Stimulated activated CD4-positive, alpha-beta T cell treated with anti-CD3 and anti-CD28 coated beads, Interleukin-15, amount 100 ng/mL, for 24 hours (primary cell): ENCODE measurements around the gene NCBP1.

ENCODE experiments used
- DNase-seq: peaks from one replicate; pipeline ENCODE4 v3.0.0-alpha.2; 2020

Gene NCBP1

GRCh38 chr9:97628668-97629067 lies 5.0 kb upstream of the NCBP1 start:
- DNase-seq: no peak

GRCh38 chr9:97629156-97629555 lies 4.5 kb upstream of the NCBP1 start:
- DNase-seq: no peak

- no peak for DNase-seq
Observed at GRCh38 chr9:97630591-97630990, 3.0 kb upstream of the NCBP1 start.

- DNase-seq: peak; percentile 46
Observed at GRCh38 chr9:97632248-97632984, 1.2 kb upstream of the NCBP1 start.

GRCh38 chr9:97633859-97634490 lies 354 bp downstream of the NCBP1 start:
- no peak for DNase-seq

- no peak for DNase-seq
Observed at GRCh38 chr9:97635026-97635425, 1.4 kb downstream of the NCBP1 start.

- DNase-seq: no peak
Observed at GRCh38 chr9:97636903-97637302, 3.3 kb downstream of the NCBP1 start.

- no peak for DNase-seq
Observed at GRCh38 chr9:97638666-97639065, 5.0 kb downstream of the NCBP1 start.

GRCh38 chr9:97640325-97640724 lies 6.7 kb downstream of the NCBP1 start:
- no peak for DNase-seq

- DNase-seq: no peak
Observed at GRCh38 chr9:97645720-97646119, 12.1 kb downstream of the NCBP1 start.

GRCh38 chr9:97647996-97648395 lies 14.4 kb downstream of the NCBP1 start:
- no peak for DNase-seq

- DNase-seq: no peak
Observed at GRCh38 chr9:97651646-97652045, 18.0 kb downstream of the NCBP1 start.

- no peak for DNase-seq
Observed at GRCh38 chr9:97658707-97659106, 25.1 kb downstream of the NCBP1 start.

- DNase-seq: no peak
Observed at GRCh38 chr9:97659771-97660170, 26.1 kb downstream of the NCBP1 start.

GRCh38 chr9:97660340-97660739 lies 26.7 kb downstream of the NCBP1 start:
- no peak for DNase-seq

GRCh38 chr9:97660847-97661246 lies 27.2 kb downstream of the NCBP1 start:
- DNase-seq: no peak

GRCh38 chr9:97665742-97666141 lies 32.1 kb downstream of the NCBP1 start:
- DNase-seq: no peak

GRCh38 chr9:97666907-97667686 lies 33.5 kb downstream of the NCBP1 start:
- DNase-seq: no peak

- DNase-seq: peak; percentile 50
Observed at GRCh38 chr9:97668485-97668884, 34.9 kb downstream of the NCBP1 start.

GRCh38 chr9:97670586-97670985 lies 37.0 kb downstream of the NCBP1 start:
- no peak for DNase-seq

- DNase-seq: no peak
Observed at GRCh38 chr9:97672403-97672802, 38.8 kb downstream of the NCBP1 start.

GRCh38 chr9:97673922-97674321 lies 40.3 kb downstream of the NCBP1 start:
- DNase-seq: no peak

- DNase-seq: no peak
Observed at GRCh38 chr9:97675655-97676054, 42.0 kb downstream of the NCBP1 start.

- DNase-seq: no peak
Observed at GRCh38 chr9:97682242-97682641, 48.6 kb downstream of the NCBP1 start.
